T-cell (primary cell): Measurements from ENCODE around the gene ACP1. TPM values are rescaled to one million over a fixed set of nuclear protein-coding genes. Genes with fewer than 3 reads are reported as not detected.

ENCODE experiments used
- ATAC-seq, 4 experiments: fragments of 200-7000 bp in 3 of 4; fragments of 150-1000 bp in 1 of 4; cut with Tn5 transposase; replicated peaks in 1 of 4; 1 replicate in 3 of 4; 2 replicates in 1 of 4; pipeline ENCODE4 v1.10.0; 2021; ENCODE audit warnings: moderate library complexity in 3 of 4, mild to moderate bottlenecking in 2 of 4, moderate number of reproducible peaks in 1 of 4
- CTCF ChIA-PET, 2 donors: fragments of 300-600 bp; sonication (Branson Sonifier 250); formaldehyde crosslinking; loops; one replicate each; lab custom pipeline; 2022; ENCODE audit warnings: antibody characterized with exemption in 2 of 2; lab: Charles Lee
- POLR2A ChIA-PET, 2 donors: fragments of 300-600 bp; sonication (Branson Sonifier 250); formaldehyde crosslinking; loops; one replicate each; lab custom pipeline; 2022; ENCODE audit warnings: antibody characterized with exemption in 2 of 2; lab: Charles Lee
- DNase-seq, 35 experiments: peaks; one replicate each; pipeline versions ENCODE4 v3.0.0 to v3.0.0-alpha.2; 2013 to 2023
- H3K27ac ChIP-seq: one replicate; pipeline ENCODE4 v1.5.1; 2013; ENCODE audit warnings: low read length
- H3K27me3 ChIP-seq, 2 experiments: replicated peaks in 1 of 2; 1 replicate in 1 of 2; 2 replicates in 1 of 2; pipeline versions ENCODE4 v1.6.1 to v1.7.0; 2013; ENCODE audit warnings: low read length in 1 of 2, mixed read lengths in 1 of 2; ENCODE audit not compliant: control insufficient read depth in 2 of 2, insufficient read depth in 2 of 2; ENCODE audit errors: extremely low read depth in 1 of 2
- H3K36me3 ChIP-seq, 2 donors: 1 replicate in 1 of 2; 2 replicates in 1 of 2; pipeline versions ENCODE4 v1.6.1 to v1.7.0; 2013; ENCODE audit warnings: low read length in 1 of 2; ENCODE audit not compliant: control insufficient read depth in 2 of 2, insufficient read depth in 1 of 2; ENCODE audit errors: extremely low read depth in 1 of 2
- H3K4me1 ChIP-seq, 2 experiments: 1 replicate in 1 of 2; 2 replicates in 1 of 2; pipeline versions ENCODE4 v1.6.1 to v1.7.0; 2013; ENCODE audit warnings: low read length in 2 of 2, mixed read lengths in 1 of 2; ENCODE audit not compliant: insufficient read depth in 2 of 2, control insufficient read depth in 1 of 2; ENCODE audit errors: extremely low read depth in 1 of 2
- H3K4me3 ChIP-seq, 2 donors: 1 replicate in 1 of 2; 2 replicates in 1 of 2; pipeline versions ENCODE4 v1.5.1 to v1.7.0; 2013; ENCODE audit warnings: mild to moderate bottlenecking in 2 of 2, low read length in 1 of 2, moderate library complexity in 1 of 2; ENCODE audit not compliant: control insufficient read depth in 1 of 2; ENCODE audit errors: extremely low read depth in 1 of 2
- H3K9me3 ChIP-seq: 2 replicates; pipeline ENCODE4 v1.7.0; 2013
- H3K27ac Mint-ChIP-seq, 2 donors: one replicate each; pipeline ENCODE4 v1.8.0; 2020 to 2021; ENCODE audit warnings: mild to moderate bottlenecking in 2 of 2, mixed read lengths in 2 of 2
- H3K27me3 Mint-ChIP-seq, 2 donors: one replicate each; pipeline ENCODE4 v1.8.0; 2021 to 2022; ENCODE audit warnings: mixed read lengths in 2 of 2
- H3K36me3 Mint-ChIP-seq: one replicate; pipeline ENCODE4 v1.8.0; 2021; ENCODE audit warnings: mixed read lengths
- H3K4me1 Mint-ChIP-seq, 3 donors: one replicate each; pipeline ENCODE4 v1.8.0; 2020 to 2022; ENCODE audit warnings: mixed read lengths in 3 of 3, mild to moderate bottlenecking in 1 of 3
- H3K4me3 Mint-ChIP-seq, 3 donors: one replicate each; pipeline ENCODE4 v1.8.0; 2020 to 2022; ENCODE audit warnings: mild to moderate bottlenecking in 3 of 3, mixed read lengths in 3 of 3, moderate library complexity in 3 of 3
- H3K9me3 Mint-ChIP-seq, 3 donors: one replicate each; pipeline ENCODE4 v1.8.0; 2020 to 2022; ENCODE audit warnings: mixed read lengths in 3 of 3
- WGBS: methylation state at CpG from one replicate; pipeline ENCODE4 v1.1.5; 2013; ENCODE audit warnings: missing lambda C conversion rate; ENCODE audit not compliant: insufficient coverage; 5-methylcytosine and 5-hydroxymethylcytosine counted together
- total RNA-seq, 35 experiments: library from RNA in 6 of 35; stranded (reverse) in 6 of 35; fragments of 120-200 nt in 1 of 35; gene quantifications; one replicate each; pipeline versions ENCODE4 v1.2.1 to v1.2.4 and lab custom pipeline; 2013 to 2026

Gene ACP1
- total RNA-seq, 5 donors from 2014 or later (not counting 1 experiment from before 2014, with no cell fraction given), result 70.0 to 88.4 (median 85.5) TPM

DNA sequence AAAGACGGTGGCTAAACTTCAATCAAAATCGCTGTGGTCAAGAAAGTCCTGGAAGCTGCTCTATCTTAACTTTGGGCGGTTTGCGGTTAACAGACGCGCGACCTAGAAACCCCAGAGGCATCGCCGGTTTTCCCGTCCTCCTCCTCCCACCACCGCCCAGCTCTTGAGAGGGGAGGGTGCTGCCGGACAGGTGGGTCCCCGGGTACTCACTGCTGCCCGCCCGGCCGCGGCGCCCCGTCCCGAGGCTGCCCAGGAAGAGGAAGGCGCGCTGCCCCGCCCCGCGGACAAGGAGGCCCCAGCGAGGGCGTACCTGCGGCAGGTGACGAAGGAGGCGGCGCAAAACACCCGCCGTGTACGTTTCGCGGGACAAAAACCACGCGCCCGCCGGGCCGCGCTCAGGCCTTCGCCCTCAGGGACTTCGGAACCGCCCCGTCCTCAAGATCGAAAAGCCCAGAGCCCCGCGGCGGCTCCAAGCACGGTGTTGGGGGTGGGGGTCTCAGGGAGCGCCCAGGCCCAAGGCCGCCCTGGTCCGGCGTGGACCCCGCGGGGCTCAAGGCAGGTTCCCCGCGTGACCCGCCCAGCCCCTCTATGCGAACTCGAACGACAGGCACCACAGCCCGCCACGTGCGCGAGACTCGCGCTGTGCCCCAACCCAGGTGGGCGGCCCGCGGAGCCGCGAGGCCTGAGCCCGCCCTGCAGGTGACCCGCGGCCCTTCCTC, 814 bp upstream of the ACP1 start, which contains the start of gene SH3YL1:
TSS of gene SH3YL1 (minus strand) at position 259 of the 719 bp plus-strand sequence. CDS start at position 211, 48 bp downstream.
- WGBS, result 3% methylated on average over 52 of the region's 77 CpGs
- peak; percentile 32 to 46 (median 43) for ATAC-seq
- H3K4me1 Mint-ChIP-seq, result peaks cover 31 to 62% (median 59%) of the 10 kb centered on the region in 3 donors
- POLR2A ChIA-PET, result interaction anchor here in 1 of 2 donors (0.7 kb wide), 1 partner anchor 11 kb away, joined by 3 read pairs; no protein-coding TSS in a partner anchor
- Histone ChIP-seq H3K9me3 (peaks cover 1% of the 10 kb centered on the region), H3K27me3 (no peaks in the 10 kb centered on the region), H3K4me3 (peak within 1 kb of the TSS; percentile 87 to 92), H3K4me1 (peaks cover 19 to 24% of the 10 kb centered on the region in 2 experiments), H3K36me3 (peaks cover 0 to 4% of the 10 kb centered on the region in 2 donors), H3K27ac (peak within 1 kb of the TSS; percentile 87)
- no peaks in the 10 kb centered on the region for H3K27me3 Mint-ChIP-seq
- H3K4me3 Mint-ChIP-seq, result peak within 1 kb of the TSS; percentile 89 to 92 (median 92)
- H3K27ac Mint-ChIP-seq, result peak within 1 kb of the TSS; percentile 93 to 95
- peaks cover 0 to 2% (median 0%) of the 10 kb centered on the region in 3 donors for H3K9me3 Mint-ChIP-seq
- CTCF ChIA-PET, result no interaction called here
- peak; percentile 23 to 77 (median 59) for DNase-seq
- peaks cover 12% of the 10 kb centered on the region for H3K36me3 Mint-ChIP-seq

DNA sequence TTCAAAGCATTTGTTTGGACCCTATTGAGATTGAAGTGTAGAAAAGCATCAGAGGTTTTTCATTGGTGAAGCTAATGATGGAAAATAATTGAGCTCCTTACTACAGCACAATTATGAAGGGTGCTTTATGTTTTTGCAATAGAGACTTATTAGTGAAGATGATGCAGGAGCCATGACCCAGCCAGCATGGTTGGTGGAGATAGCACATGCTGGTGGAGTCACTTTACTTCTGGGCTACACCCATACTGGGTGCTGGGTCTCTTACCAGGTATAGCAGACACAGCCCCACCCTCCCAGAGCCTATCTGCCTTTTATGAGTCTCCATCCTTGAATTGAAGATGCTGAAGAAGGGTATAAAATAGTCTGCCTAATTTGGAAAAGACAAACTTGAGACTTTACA, 3.6 kb downstream of the ACP1 start:
- no peaks in the 10 kb centered on the region for H3K9me3 ChIP-seq
- Mint-ChIP-seq H3K36me3 (peaks cover 33% of the 10 kb centered on the region), H3K27me3 (no peaks in the 10 kb centered on the region), H3K9me3 (no peaks in the 10 kb centered on the region), H3K4me1 (peaks cover 58 to 72% (median 71%) of the 10 kb centered on the region in 3 donors), H3K27ac (no peak overlapping the region), H3K4me3 (no peak overlapping the region)
- ATAC-seq, result no peak
- ChIA-PET POLR2A (no interaction called here), CTCF (no interaction called here)
- peaks cover 3 to 34% of the 10 kb centered on the region in 2 donors for H3K36me3 ChIP-seq
- H3K4me1 ChIP-seq, result peaks cover 19 to 20% of the 10 kb centered on the region in 2 experiments
- no peak overlapping the region for H3K27ac ChIP-seq
- DNase-seq, result no peak
- no peak overlapping the region for H3K4me3 ChIP-seq
- H3K27me3 ChIP-seq, result no peaks in the 10 kb centered on the region

DNA sequence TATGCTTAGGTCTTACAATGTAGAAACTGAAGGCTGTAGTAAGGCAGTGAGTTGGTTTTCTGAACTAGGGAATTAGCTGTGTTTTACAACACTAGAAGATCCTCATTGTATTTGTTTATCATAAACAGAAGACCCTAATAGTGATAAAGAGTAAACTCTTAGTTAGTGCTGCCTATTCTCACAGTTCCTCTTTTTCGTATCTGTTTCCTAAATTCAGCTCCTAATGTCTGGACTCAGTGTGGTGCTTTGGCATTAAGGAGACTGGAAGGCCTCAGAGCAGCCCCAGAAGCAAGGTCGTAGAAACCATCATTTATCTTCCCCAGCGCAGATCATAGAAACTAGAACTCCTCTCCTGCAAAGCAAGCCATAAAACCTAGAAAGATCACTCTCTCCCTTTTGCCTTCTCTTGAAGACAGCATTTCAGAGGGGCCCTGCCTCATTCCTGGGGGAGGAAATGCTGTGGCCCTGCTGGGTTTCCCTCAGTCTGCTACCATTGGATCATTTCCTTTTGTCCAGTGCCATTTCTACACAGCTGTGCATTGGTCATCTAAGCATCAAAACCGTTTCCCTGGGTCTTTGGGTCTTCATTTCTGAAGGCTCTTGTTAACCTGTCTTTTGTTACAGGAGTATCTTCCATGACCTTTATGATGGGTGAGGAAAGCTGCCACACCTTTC, 4.7 kb downstream of the ACP1 start:
- no peaks in the 10 kb centered on the region for H3K9me3 ChIP-seq
- H3K27ac ChIP-seq, result no peak overlapping the region
- H3K4me1 ChIP-seq, result peaks cover 11 to 16% of the 10 kb centered on the region in 2 experiments
- POLR2A ChIA-PET, result no interaction called here
- no peaks in the 10 kb centered on the region for H3K27me3 ChIP-seq
- peaks cover 35% of the 10 kb centered on the region for H3K36me3 Mint-ChIP-seq
- H3K27me3 Mint-ChIP-seq, result no peaks in the 10 kb centered on the region
- H3K4me3 Mint-ChIP-seq, result no peak overlapping the region
- H3K27ac Mint-ChIP-seq, result peak overlapping the region in 1 of 2 donors; percentile 28
- H3K4me3 ChIP-seq, result no peak overlapping the region
- CTCF ChIA-PET, result no interaction called here
- H3K9me3 Mint-ChIP-seq, result no peaks in the 10 kb centered on the region
- H3K36me3 ChIP-seq, result peaks cover 4 to 44% of the 10 kb centered on the region in 2 donors
- H3K4me1 Mint-ChIP-seq, result peaks cover 58 to 72% (median 70%) of the 10 kb centered on the region in 3 donors
- DNase-seq (no peak), ATAC-seq (no peak)
- no CpG with 5 or more reads among the region's 4 CpGs for WGBS

GRCh38 chr2:270861-271260, 6.1 kb downstream of the ACP1 start:
- WGBS, result 94% methylated on average over 2 of the region's 4 CpGs
- H3K27ac Mint-ChIP-seq, result no peak overlapping the region

GRCh38 chr2:271917-272316, 7.2 kb downstream of the ACP1 start:
- CTCF ChIA-PET, result interaction anchor here in 1 of 2 donors (0.6 kb wide), 1 partner anchor 10 kb away, joined by 3 read pairs; no protein-coding TSS in a partner anchor
- Mint-ChIP-seq H3K27me3 (no peaks in the 10 kb centered on the region), H3K9me3 (no peaks in the 10 kb centered on the region), H3K4me1 (peaks cover 45 to 54% (median 52%) of the 10 kb centered on the region in 3 donors), H3K27ac (no peak overlapping the region), H3K4me3 (no peak overlapping the region), H3K36me3 (peaks cover 48% of the 10 kb centered on the region)
- no peaks in the 10 kb centered on the region for H3K9me3 ChIP-seq
- H3K4me1 ChIP-seq, result no peaks in the 10 kb centered on the region
- WGBS, result 95% methylated on average over 9 of the region's 12 CpGs
- ATAC-seq (no peak), DNase-seq (no peak)
- no peaks in the 10 kb centered on the region for H3K27me3 ChIP-seq
- H3K36me3 ChIP-seq, result peaks cover 15 to 61% of the 10 kb centered on the region in 2 donors
- H3K27ac ChIP-seq, result no peak overlapping the region
- POLR2A ChIA-PET, result no interaction called here
- H3K4me3 ChIP-seq, result no peak overlapping the region

More at GRCh38 chr2:270861-271260, 6.1 kb downstream of the ACP1 start:
- Mint-ChIP-seq H3K27me3 (no peaks in the 10 kb centered on the region), H3K4me3 (no peak overlapping the region), H3K9me3 (no peaks in the 10 kb centered on the region), H3K36me3 (peaks cover 41% of the 10 kb centered on the region), H3K4me1 (peaks cover 50 to 63% (median 61%) of the 10 kb centered on the region in 3 donors)
- ATAC-seq (no peak), DNase-seq (no peak)
- H3K36me3 ChIP-seq, result peaks cover 6 to 51% of the 10 kb centered on the region in 2 donors
- no peaks in the 10 kb centered on the region for H3K9me3 ChIP-seq
- peaks cover 3 to 8% of the 10 kb centered on the region in 2 experiments for H3K4me1 ChIP-seq
- no peak overlapping the region for H3K27ac ChIP-seq
- H3K4me3 ChIP-seq, result no peak overlapping the region
- ChIA-PET POLR2A (no interaction called here), CTCF (no interaction called here)
- H3K27me3 ChIP-seq, result no peaks in the 10 kb centered on the region

DNA sequence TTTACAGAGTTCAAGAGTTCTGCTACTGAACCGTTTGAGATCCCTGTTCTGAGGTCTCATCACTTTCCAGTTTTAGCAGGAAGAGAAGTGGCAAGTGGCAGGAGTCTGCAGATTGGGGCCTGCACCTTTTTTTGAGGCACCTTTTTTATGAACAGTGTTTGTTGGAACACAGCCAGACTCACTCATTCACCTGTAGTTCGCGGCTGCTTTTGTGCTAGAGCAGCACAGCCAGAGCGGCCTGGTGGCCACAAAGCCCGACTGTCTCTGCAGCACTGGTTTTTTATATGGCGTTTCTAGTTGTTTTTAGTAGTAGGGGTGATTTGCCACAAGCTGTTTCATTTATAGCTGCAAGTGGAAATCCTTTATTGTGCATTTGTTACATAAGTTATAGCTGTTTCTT, 8.6 kb downstream of the ACP1 start:
- Histone ChIP-seq H3K9me3 (no peaks in the 10 kb centered on the region), H3K36me3 (peaks cover 16 to 69% of the 10 kb centered on the region in 2 donors), H3K4me3 (no peak overlapping the region), H3K4me1 (no peaks in the 10 kb centered on the region), H3K27me3 (no peaks in the 10 kb centered on the region), H3K27ac (no peak overlapping the region)
- POLR2A ChIA-PET, result no interaction called here
- WGBS, result 44% methylated on average over 4 of the region's 6 CpGs
- CTCF ChIA-PET, result no interaction called here
- Mint-ChIP-seq H3K27me3 (no peaks in the 10 kb centered on the region), H3K9me3 (no peaks in the 10 kb centered on the region), H3K36me3 (peaks cover 58% of the 10 kb centered on the region), H3K27ac (no peak overlapping the region), H3K4me1 (peaks cover 32 to 40% (median 39%) of the 10 kb centered on the region in 3 donors), H3K4me3 (no peak overlapping the region)
- no peak for ATAC-seq
- no peak for DNase-seq
